ENCODE data around the gene TRIO. TPM values are rescaled to one million over a fixed set of nuclear protein-coding genes. Genes with fewer than 3 reads are reported as not detected.

Gene TRIO
- total and polyA plus RNA-seq, 10 of the 15 experiments (the other 5 are each of a cell fraction or from before 2014, with no cell fraction given): 5.1 to 96.4 (median 44.6) TPM

DNA sequence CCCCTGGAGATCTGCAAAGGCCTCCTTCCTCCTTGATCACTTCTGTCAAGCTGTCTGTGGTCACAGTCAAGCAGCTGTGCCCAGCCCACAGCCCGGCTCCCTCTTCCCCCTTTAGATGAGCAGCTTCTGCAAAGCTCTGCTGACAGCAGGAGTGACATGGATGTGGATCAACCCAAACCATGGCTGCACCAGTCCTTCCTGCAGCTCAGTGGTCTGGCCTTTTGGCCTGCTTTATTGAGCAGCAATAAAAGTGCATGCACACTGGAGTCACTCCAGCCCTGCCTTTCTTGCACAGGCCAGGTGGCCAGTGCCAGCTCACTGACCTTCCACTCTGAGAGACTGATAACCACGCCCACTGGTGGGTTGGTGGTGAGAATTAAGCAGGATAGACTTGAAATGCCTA is 347.2 kb downstream of the TRIO start:
- Histone ChIP-seq H3K27ac (ENCODE audit: control insufficient read depth, insufficient read depth) (no peak overlapping the region), H3K4me1 (ENCODE audit: control insufficient read depth, insufficient read depth, low read length) (no peaks in the 10 kb centered on the region), H2AFZ (ENCODE audit: control insufficient read depth, low read depth, low read length) (no peak overlapping the region), H3K4me3 (no peak overlapping the region), H3K79me2 (ENCODE audit: control insufficient read depth, insufficient read depth, low read length) (no peaks in the 10 kb centered on the region), H3K27me3 (replicated peaks in 1 of 2; ENCODE audit: control insufficient read depth in 2 of 2, insufficient read depth in 2 of 2, low read length in 1 of 2) (no peaks in the 10 kb centered on the region), H3K4me2 (ENCODE audit: control insufficient read depth, insufficient read depth) (no peak overlapping the region), H3K9me3 (replicated peaks; ENCODE audit: control insufficient read depth, insufficient read depth, low read length) (no peaks in the 10 kb centered on the region), H3K36me3 (ENCODE audit: control insufficient read depth in 2 of 2, insufficient read depth in 2 of 2, low read length in 1 of 2) (peaks cover 8 to 27% of the 10 kb centered on the region in 2 experiments), H4K20me1 (ENCODE audit: control insufficient read depth, insufficient read depth) (no peaks in the 10 kb centered on the region), H3K9ac (ENCODE audit: control insufficient read depth, insufficient read depth, low read length) (no peak overlapping the region)
- POLR2A ChIA-PET: no interaction called here
- no TSS peak for BruUV-seq (replicated peaks)
- in situ Hi-C loops (cut with MboI): no loop called here
- FAIRE-seq (no peak), DNase-seq (ENCODE audit: low read depth, low spot score) (no peak), ATAC-seq (no peak; the same call in 2 of the 3 replicates)
- intact Hi-C loops (cut with micrococcal nuclease; ENCODE audit: unreplicated experiment): no loop called here
- WGBS (ENCODE audit: insufficient coverage, insufficient replicate concordance, low lambda C conversion rate, missing lambda C conversion rate): 32% methylated on average over 2 of the region's 2 CpGs
- SMC1A ChIA-PET (ENCODE audit: uncharacterized antibody, unreplicated experiment): interaction anchor here (0.5 to 1.2 kb wide), 2 partner anchors 11 to 41 kb away, joined by 3 to 5 read pairs; no protein-coding TSS in a partner anchor
- RAD21 ChIA-PET (ENCODE audit: unreplicated experiment): interaction anchor here (1.4 kb wide), 1 partner anchor 158 kb away, joined by 3 read pairs; no protein-coding TSS in a partner anchor
- TF ChIP-seq SUZ12 (IDR thresholded peaks at IDR 0.05; ENCODE audit: unreplicated experiment) (no peak), WRNIP1 (IDR thresholded peaks at IDR 0.05; ENCODE audit: borderline replicate concordance, low read depth, low read length) (no peak), RCOR1 (conservative IDR thresholded peaks at IDR 0.05; ENCODE audit: low read depth, low read length) (no peak), CEBPB (IDR thresholded peaks at IDR 0.05; ENCODE audit: borderline replicate concordance in 1 of 2, low read depth in 2 of 2, low read length in 2 of 2) (no peak), GABPA (IDR thresholded peaks at IDR 0.05; ENCODE audit: low read depth) (no peak), FOS (IDR thresholded peaks at IDR 0.05; ENCODE audit: borderline replicate concordance, extremely low read depth, insufficient read length) (no peak), JUND (IDR thresholded peaks at IDR 0.05; ENCODE audit: low read depth, low read length) (no peak), REST (IDR thresholded peaks at IDR 0.05; ENCODE audit: low read depth, low read length) (no peak), SMARCA5 (IDR thresholded peaks at IDR 0.05) (no peak), ZZZ3 (IDR thresholded peaks at IDR 0.05; ENCODE audit: control insufficient read depth, insufficient read length, low read depth) (no peak), IRF3 (IDR thresholded peaks at IDR 0.05) (no peak), SREBF1 (IDR thresholded peaks at IDR 0.05; ENCODE audit: low read length) (no peak), CHD1 (IDR thresholded peaks at IDR 0.05; ENCODE audit: low read depth, low read length) (no peak), ZSCAN29 (IDR thresholded peaks at IDR 0.05) (no peak)
- CTCF ChIA-PET: interaction anchor here (1.3 kb wide), 2 partner anchors 16 to 138 kb away, joined by 3 to 4 read pairs; no protein-coding TSS in a partner anchor
